Neural cell (in vitro differentiated cells): ENCODE measurements around the gene COA5. TPM values are rescaled to one million over a fixed set of nuclear protein-coding genes. Genes with fewer than 3 reads are reported as not detected.

Experiments
- H2AFZ ChIP-seq: fragments of 200-600, 300-800 bp; sonication (generic), shearing (Covaris generic); 2 replicates; pipeline ENCODE4 v1.6.0; 2014; ENCODE audit warnings: low read depth, mild to moderate bottlenecking, antibody characterized with exemption, low read length, moderate library complexity
- H3F3A ChIP-seq: fragments of 200-600 bp; shearing (Covaris generic); 2 replicates; pipeline ENCODE4 v1.6.1; 2016; ENCODE audit warnings: mild to moderate bottlenecking, moderate library complexity, mixed read lengths, antibody characterized with exemption, low read length; ENCODE audit not compliant: insufficient read depth, poor library complexity, severe bottlenecking
- H3K27ac ChIP-seq: fragments of 200-600, 300-800 bp; sonication (generic), shearing (Covaris generic); 2 replicates; pipeline ENCODE4 v1.5.1; 2014; ENCODE audit warnings: mild to moderate bottlenecking, low read length, moderate library complexity
- H3K27me3 ChIP-seq: fragments of 300-800, 200-600 bp; sonication (generic), shearing (Covaris generic); 2 replicates; pipeline ENCODE4 v1.6.0; 2014; ENCODE audit warnings: mild to moderate bottlenecking, low read depth, low read length, moderate library complexity; ENCODE audit not compliant: insufficient read depth
- H3K36me3 ChIP-seq: fragments of 300-800, 200-600 bp; sonication (generic), shearing (Covaris generic); 2 replicates; pipeline ENCODE4 v1.5.1; 2014; ENCODE audit warnings: mild to moderate bottlenecking, antibody characterized with exemption, low read length, moderate library complexity; ENCODE audit not compliant: insufficient read depth
- H3K4me2 ChIP-seq: fragments of 300-800, 200-600 bp; sonication (generic), shearing (Covaris generic); 2 replicates; pipeline ENCODE4 v1.6.0; 2014; ENCODE audit warnings: mild to moderate bottlenecking, low read length
- H3K4me3 ChIP-seq: fragments of 300-800, 200-600 bp; sonication (generic), shearing (Covaris generic); 2 replicates; pipeline ENCODE4 v1.5.1; 2014; ENCODE audit warnings: mild to moderate bottlenecking, low read length, moderate library complexity
- H3K79me2 ChIP-seq: fragments of 200-600 bp; shearing (Covaris generic); replicated peaks from 2 replicates; pipeline ENCODE4 v1.6.0; 2014; ENCODE audit warnings: mild to moderate bottlenecking, low read length, moderate library complexity; ENCODE audit not compliant: insufficient read depth
- H3K9ac ChIP-seq: fragments of 300-800, 200-600 bp; sonication (generic), shearing (Covaris generic); 2 replicates; pipeline ENCODE4 v1.6.1; 2016; ENCODE audit warnings: mild to moderate bottlenecking, low read length, mixed read lengths
- H3K9me2 ChIP-seq: fragments of 200-600 bp; shearing (Covaris generic); 2 replicates; pipeline ENCODE4 v1.6.1; 2016; ENCODE audit warnings: mild to moderate bottlenecking, low read length, mixed read lengths; ENCODE audit not compliant: insufficient read depth
- H3K9me3 ChIP-seq: fragments of 200-600, 300-800 bp; sonication (generic), shearing (Covaris generic); 2 replicates; pipeline ENCODE4 v1.6.1; 2016; ENCODE audit warnings: mild to moderate bottlenecking, mixed run types, low read length, moderate library complexity, mixed read lengths
- H4K20me1 ChIP-seq: fragments of 200-600 bp; shearing (Covaris generic); 2 replicates; pipeline ENCODE4 v1.6.1; 2016; ENCODE audit warnings: mild to moderate bottlenecking, mixed run types; ENCODE audit not compliant: insufficient read depth
- CTCF ChIP-seq: fragments of 450-650 bp; IDR thresholded peaks from 2 replicates; pipeline ENCODE4 v1.5.1; 2014; ENCODE audit warnings: antibody characterized with exemption, mild to moderate bottlenecking, moderate library complexity; ENCODE audit not compliant: poor library complexity, severe bottlenecking
- EP300 ChIP-seq: fragments of 450-650 bp; conservative IDR thresholded peaks from 2 replicates; pipeline ENCODE4 v1.6.1; 2014; ENCODE audit warnings: antibody characterized with exemption, mild to moderate bottlenecking, moderate library complexity; ENCODE audit not compliant: poor library complexity, severe bottlenecking
- EZH2 ChIP-seq: fragments of 200-600, 300-800 bp; shearing (Covaris generic), sonication (generic); IDR thresholded peaks from 2 replicates; pipeline ENCODE4 v1.6.1; 2014; ENCODE audit warnings: antibody characterized with exemption, low read length, borderline replicate concordance, mild to moderate bottlenecking; ENCODE audit not compliant: insufficient read depth, poor library complexity, severe bottlenecking
- MXI1 ChIP-seq: fragments of 450-650 bp; conservative IDR thresholded peaks from 2 replicates; pipeline ENCODE4 v1.6.1; 2014; ENCODE audit warnings: antibody characterized with exemption, mild to moderate bottlenecking; ENCODE audit not compliant: poor library complexity, severe bottlenecking
- POLR2AphosphoS5 ChIP-seq: IDR thresholded peaks from 2 replicates; pipeline ENCODE4 v1.6.1; 2012
- RAD21 ChIP-seq: fragments of 450-650 bp; conservative IDR thresholded peaks from 2 replicates; pipeline ENCODE4 v1.6.1; 2014; ENCODE audit warnings: antibody characterized with exemption, mild to moderate bottlenecking, moderate library complexity
- REST ChIP-seq: IDR thresholded peaks from 2 replicates; pipeline ENCODE4 v1.6.1; 2012; ENCODE audit warnings: borderline replicate concordance
- SMC3 ChIP-seq: fragments of 450-650 bp; conservative IDR thresholded peaks from 2 replicates; pipeline ENCODE4 v1.6.1; 2014; ENCODE audit warnings: antibody characterized with exemption, mild to moderate bottlenecking, moderate library complexity; ENCODE audit not compliant: poor library complexity
- TAF1 ChIP-seq: IDR thresholded peaks from 2 replicates; pipeline ENCODE4 v1.6.1; 2012; ENCODE audit warnings: low read depth
- polyA plus RNA-seq: library from polyadenylated mRNA; depleted of rRNA; stranded (reverse); fragments of >200 nt; gene quantifications from 2 replicates; pipeline ENCODE4 v1.2.3, GENCODE V29; 2014

The COA5 gene
- polyA plus RNA-seq, 1 donor from 2014 or later, result 160 TPM

GRCh38 chr2:98588880-98589431 is 19.4 kb downstream of the COA5 start:
- H3K79me2 ChIP-seq, result no peaks in the 10 kb centered on the region
- no peak overlapping the region for H3K9ac ChIP-seq
- H3K27ac ChIP-seq, result no peak overlapping the region
- no peaks in the 10 kb centered on the region for H3K27me3 ChIP-seq
- H3K4me3 ChIP-seq, result no peak overlapping the region
- H3K9me3 ChIP-seq, result no peaks in the 10 kb centered on the region
- no peaks in the 10 kb centered on the region for H3K36me3 ChIP-seq
- no peak overlapping the region for H3K4me2 ChIP-seq
- no peaks in the 10 kb centered on the region for H3F3A ChIP-seq
- TF ChIP-seq EZH2 (no peak), REST (no peak), TAF1 (no peak), CTCF (no peak), RAD21 (no peak), MXI1 (no peak), EP300 (no peak), POLR2AphosphoS5 (no peak), SMC3 (no peak)
- no peaks in the 10 kb centered on the region for H4K20me1 ChIP-seq
- H3K9me2 ChIP-seq, result no peaks in the 10 kb centered on the region
- H2AFZ ChIP-seq, result no peak overlapping the region

- no peaks in the 10 kb centered on the region for H3F3A ChIP-seq
- no peak overlapping the region for H3K4me3 ChIP-seq
- no peaks in the 10 kb centered on the region for H3K36me3 ChIP-seq
- H3K9me2 ChIP-seq, result no peaks in the 10 kb centered on the region
- H2AFZ ChIP-seq, result no peak overlapping the region
- no peak overlapping the region for H3K27ac ChIP-seq
- no peaks in the 10 kb centered on the region for H3K27me3 ChIP-seq
- no peak overlapping the region for H3K9ac ChIP-seq
- H3K4me2 ChIP-seq, result no peak overlapping the region
- TF ChIP-seq EZH2, result no peak
- no peaks in the 10 kb centered on the region for H4K20me1 ChIP-seq
- no peaks in the 10 kb centered on the region for H3K79me2 ChIP-seq
- H3K9me3 ChIP-seq, result no peaks in the 10 kb centered on the region
Measured at GRCh38 chr2:98586551-98587140, 21.7 kb downstream of the COA5 start.
